ELF-1 (cell line): ENCODE results near the gene TP53BP2.
"Not testable (repeated sequence)": the region's sequence is repeated elsewhere in the genome, so short reads cannot be mapped to it uniquely, and the experiment has no call there.

Source experiments
- DNase-seq: peaks from one replicate; pipeline ENCODE4 v3.0.0-alpha.2; 2016; ENCODE audit warnings: low read depth, low spot score

Gene TP53BP2

DNA sequence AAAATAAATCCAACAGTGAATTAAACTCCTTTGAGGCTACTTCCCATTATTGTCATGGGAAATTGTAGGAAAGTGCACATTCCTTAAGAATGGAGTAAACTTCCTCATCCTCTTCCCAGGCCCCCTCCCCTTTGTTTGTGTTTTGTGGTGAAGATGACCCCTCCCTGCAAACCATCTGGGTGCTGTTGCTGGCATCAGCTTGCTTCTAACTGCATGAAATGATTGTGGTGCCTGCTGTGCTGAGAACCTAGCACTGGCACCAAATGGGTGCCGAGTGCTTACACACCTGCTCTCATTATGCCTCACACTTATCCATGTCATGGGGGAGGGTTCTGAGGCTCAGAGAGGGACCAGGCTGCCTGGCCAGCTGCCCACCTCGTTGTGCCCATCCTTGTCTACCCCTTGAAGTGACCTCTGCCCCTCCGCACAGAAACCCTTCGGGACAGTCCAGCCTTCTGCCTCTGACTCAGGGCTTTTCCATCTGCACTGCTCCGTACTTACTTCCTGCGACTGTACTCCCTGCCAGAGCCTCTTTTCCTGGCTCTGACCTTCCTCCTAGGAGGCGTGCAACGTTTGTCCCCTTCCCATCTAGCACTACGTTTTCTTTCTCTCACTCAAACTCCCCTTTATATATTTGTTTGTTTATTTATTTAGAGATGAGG lies 102.8 kb downstream of the TP53BP2 start:
- no peak for DNase-seq

DNA sequence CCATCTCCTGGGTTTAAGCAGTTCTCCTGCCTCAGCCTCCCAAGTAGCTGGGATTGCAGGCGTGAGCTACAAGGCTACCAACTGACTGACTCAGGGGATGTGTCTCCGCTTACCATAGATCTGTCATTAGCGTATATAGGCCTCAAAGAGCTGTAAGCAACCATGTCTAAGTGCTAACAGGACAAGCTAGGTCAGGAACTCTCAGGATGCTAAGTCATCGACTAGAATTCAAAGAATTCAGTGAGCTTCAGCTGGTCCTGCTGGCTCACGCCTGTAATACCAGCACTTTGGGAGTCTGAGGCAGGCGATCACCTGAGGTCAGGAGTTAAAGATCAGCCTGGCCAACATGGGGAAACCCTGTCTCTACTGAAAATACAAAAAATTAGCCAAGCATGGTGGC lies 103.9 kb downstream of the TP53BP2 start:
- peak; percentile 70 for DNase-seq

DNA sequence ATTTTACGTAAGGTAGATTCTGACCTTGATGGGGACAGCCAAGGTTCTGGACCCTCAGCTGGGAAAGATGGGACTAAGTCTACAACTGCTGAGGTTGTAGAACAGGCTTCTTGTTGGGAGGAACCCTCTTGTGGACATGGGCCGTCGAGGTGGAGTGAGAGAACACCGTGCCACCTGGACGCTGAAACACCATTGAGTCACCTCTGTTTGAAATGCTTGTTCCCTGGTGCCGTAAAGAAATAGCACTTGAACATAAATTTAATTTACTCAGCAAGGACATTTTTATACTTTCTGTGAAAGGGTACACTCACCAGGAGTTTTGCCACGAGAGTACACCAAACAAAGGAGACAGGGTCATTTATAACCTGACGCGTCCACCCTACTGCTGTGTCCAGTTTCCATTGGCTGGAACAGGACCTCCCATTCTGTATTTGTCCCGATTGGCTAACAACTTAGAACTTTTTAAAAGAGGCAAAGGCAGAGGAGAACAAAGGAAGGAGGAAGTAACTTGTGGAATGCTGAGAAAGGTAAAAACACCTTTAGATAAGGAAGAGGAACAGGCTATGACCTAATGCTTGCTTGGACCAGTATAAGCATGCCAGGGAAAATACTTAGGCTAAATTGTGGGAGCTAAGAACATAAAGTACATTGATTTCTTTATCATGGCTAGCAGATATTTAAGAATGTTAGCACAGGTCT lies 105.6 kb downstream of the TP53BP2 start:
- not testable (repeated sequence) for DNase-seq

DNA sequence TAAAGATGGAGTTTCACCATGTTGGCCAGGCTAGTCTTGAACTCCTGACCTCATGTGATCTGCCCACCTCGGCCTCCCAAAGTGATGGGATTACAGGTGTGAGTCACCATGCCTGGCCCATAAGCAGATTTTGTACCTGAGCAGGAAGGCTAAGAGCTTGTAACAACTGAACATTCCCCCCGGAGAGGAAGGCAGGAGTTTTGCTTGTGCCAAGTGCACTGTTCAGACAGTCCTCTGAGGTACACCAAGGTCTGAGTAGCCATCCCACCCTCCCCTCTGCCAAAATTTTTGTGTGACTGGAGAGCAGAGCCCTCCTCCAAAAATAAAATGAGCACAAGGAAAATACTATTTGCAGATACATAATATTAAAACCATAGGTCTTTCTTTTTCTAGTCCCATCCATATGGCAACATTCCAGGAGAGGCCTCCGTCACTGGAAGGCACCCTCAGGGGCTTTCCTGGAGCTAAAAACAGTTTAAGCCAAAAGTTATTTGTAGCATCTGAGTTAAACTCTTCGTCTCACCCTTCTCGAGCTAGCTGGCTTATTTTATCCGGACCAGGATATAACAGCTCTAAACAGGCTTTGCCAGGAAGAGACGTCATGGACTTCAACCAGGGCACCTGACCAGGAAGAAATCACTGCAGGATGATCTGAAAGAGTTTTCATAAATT lies 106.2 kb downstream of the TP53BP2 start:
- DNase-seq = no peak

DNA sequence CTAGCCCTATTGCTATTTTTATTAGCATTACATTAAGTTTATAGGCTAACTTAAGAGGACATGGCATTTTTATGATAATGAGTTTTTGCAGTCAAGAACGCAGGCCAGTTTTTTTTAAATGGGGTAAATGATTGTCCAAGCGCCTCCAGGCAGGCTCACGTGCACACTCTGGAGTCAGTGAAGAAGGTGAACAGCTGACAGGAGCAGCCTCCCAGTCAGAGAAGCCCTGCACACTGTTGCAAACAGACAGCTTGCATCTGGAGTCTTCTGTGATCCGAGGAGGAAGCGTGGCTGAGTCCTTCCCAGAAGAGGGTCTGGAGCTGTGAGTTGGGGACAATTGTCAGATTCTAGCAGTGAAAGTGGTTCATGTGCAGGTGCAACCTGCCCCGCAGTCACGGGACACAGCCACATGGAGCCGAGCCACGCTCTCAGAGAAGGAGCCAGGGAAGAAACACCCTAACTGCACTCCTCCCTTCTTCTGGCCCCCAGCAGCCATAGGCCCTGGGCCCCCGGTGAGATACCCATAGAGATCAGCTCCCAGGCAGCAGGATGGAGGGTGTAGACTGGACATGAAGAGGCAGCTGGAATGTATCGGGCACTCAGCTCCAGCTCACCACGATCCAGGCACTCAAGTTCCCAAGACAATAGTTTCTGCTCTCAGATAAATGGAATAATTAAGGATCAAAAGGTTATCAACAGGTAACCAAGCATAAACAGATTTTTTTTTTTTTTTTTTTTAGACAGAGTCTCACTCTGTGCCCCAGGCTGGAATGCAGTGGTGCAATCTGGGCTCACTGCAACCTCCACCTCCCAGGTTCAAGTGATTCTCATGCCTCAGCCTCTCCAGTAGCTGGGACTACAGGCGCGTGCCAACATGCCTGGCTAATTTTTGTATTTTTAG lies 107.0 kb downstream of the TP53BP2 start:
- no peak for DNase-seq

DNA sequence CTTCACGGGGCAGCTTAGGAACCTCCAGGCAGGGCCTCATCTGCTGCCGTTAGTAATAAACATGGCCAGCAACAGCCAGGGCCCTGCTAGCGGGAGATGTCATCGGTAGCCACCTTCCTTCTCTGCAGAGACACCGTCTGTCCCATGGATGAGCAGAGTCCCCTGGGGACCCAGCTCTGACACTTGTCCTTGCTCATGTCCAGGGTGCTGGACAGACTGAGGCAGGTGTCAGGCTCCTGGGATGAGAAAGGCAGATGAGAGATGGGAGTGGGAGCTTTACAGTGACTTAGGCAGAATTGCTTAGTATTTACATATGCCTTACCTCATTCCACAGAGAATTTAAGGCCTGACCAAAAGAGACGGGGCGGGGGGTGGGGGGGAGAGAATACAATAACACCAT lies 108.4 kb downstream of the TP53BP2 start:
- DNase-seq = no peak

DNA sequence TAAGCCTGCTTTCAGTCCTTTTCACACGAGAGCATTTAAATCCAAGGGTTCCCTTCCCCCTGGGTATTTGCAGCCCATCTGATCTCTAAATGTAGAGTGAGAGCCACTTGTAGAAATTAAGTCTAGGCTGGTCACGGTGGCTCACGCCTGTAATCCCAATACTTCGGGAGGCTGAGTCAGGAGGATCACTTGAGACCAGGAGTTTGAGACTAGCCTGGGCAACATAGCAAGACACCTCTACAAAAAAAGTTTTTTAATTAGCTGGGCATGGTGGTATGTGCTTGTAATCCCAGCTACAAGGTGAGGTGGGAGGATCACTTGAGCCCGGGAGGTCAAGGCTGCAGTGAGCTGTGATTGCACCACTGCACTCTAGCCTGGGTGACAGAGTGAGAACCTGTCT lies 109.1 kb downstream of the TP53BP2 start:
- not testable (repeated sequence) for DNase-seq

DNA sequence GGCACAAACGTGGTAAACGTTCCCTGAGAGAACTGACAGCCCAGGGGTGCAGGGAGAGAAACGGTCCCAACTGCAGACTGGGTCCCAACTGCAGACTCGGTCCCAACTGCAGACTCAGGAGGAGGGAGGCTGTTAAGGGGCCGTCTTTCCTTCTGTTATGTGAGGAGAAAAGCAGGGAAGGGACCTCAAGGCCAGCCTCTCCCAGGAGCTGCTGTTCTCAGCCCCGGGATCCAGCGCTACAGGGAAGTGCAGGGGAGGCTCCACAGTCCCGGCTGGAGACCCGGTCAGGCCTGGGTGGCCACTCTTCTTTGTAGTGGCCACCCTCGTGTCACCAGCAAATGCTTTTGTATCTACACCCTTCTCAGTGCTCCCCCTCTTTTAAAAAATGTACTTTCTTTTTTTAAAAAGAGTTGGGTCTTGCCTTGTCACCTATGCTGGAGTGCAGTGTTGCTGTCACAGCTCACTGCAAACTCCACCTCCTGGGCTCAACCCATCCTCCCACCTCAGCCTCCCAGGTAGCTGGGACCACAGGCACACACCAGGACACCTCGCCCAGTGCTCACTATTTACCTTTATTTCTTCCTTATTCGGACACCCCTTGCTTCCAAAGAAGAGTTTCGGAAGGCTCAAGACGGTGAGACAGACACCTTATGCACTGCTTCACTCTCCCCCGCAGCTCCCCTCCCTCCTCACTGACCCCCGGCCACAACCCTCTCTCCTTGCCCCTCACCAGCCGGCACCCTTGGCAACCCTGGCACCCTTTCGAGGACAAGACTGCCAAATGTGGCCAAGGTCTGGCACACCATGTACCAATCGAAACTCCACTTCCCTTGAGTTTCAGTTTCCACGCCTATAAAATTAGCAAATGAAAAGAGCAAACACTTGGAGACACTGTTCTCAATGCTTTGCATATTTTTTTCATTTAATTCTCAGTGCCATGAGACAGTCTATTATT lies 111.6 kb downstream of the TP53BP2 start:
- no peak for DNase-seq

DNA sequence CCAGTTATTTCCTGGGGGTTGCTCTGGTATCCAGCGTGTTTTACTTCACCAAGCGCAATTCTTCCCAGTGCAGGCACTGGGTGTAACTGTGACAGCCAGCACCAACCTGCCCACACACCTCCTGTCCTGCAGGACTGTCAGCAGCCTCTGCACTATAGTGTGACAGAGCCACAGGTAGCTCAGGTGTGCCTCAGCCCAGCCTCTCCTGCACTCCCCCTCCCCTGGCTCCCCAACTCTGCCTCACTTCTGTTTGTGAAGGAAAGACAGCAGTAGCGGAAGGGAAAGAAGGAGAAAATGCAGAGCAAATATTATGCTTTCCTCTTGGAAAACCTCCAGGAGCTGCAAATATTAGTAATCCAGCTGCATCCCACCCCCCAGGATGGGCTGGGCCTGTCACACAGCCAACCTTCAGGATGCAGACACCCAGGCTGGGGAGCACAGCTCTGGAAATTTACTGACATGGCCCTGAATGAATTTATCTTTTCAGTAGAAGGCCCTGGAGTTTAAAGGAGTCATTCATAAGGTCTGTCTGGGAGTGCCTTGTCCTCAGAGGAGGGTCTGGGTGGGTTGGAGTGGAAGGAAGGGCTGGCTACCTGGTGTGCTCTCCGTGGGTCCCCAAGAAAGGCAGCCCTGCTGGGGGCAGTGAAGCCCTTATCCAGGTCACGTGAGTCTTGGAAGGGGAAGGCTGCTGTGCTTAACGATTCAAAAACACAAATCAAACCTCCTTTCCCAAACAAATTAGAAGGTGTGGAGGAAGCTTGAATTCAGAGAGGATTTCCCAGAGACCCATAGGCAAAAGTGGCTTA lies 112.6 kb downstream of the TP53BP2 start:
- DNase-seq = no peak

DNA sequence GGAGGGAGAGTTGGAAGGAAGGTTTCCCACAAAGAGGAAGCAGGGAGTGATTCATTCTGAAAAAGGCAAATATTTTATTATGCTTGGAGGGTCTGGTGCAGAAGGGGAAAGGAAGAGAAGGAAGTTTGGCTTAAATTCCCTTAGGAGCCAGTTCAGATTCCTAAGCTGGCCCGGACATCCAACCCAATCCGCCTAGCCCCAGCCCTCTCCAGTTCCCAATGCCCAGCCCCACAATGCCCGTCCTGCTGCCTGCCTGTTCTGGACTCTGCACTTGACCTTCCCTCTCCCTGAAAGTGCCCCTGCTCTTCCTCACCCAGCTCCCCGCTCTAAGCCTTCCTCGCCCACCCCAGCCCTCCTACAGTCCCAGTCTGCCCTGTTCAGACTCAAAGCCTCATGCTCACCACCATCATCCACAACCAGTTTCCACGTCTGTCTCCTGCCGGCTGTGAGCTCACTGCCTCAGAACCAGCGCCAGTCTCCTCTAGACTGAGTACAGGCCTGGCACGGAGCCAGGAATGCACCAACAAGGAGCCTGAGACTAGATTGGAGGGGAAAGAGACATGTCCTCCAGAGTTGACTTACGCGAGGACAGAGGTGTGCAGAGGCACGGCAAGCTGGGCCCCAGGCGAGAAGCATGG lies 114.5 kb downstream of the TP53BP2 start:
- no peak for DNase-seq

DNA sequence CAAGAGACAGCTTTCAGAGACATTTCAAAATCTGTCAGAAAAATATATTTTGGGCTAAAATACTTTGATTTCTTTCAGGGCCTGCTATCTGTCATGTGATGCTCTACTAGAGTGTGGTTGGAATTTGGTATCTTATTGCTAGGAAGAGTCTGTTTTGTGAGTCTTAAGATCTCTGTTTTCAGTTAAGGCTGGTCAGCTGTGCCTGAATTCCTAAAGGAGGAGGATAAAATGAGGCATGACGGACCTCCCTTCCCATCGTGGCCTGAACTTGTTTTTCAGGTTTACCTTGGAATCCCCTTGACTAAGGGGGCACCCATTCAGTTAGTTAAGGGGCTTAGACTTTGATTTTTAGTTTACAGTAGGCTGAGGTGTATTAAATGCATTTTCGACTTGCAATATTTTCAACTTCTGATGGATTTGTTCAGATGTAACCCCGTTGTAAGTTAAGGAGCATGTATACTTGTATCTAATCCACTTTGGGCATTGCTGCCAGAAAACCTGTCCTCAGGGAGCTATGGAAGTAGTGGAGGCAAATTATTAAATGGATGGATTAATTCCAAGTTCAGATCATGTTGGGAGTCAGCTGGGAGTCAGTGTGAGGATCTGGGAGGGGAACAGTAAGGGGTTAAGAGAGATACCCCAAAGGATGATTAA lies 115.1 kb downstream of the TP53BP2 start:
- DNase-seq = no peak

DNA sequence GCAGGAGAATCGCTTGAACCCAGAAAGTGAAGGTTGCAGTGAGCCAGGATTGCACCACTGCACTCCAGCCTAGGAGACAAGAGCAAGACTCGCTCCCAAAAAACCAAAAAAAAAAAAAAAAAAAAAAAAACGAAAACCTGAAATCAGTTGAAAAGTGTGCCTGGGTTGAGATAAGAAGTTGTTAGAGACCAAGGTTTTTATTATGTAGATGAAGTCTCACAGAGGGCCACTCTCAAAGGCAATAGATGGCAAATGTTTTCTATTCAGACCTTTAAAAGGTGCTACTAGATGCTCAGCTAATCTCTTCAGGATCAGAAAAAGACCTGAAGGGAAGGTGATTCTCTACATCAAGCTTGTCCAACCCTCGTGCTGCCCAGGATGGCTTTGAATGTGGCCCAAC lies 115.8 kb downstream of the TP53BP2 start:
- no peak for DNase-seq
